Endodermal cell (in vitro differentiated cells): ENCODE results near the gene PHF21B. TPM values are rescaled to one million over a fixed set of nuclear protein-coding genes. Genes with fewer than 3 reads are reported as not detected.

Source experiments
- DNase-seq: peaks from one replicate; pipeline ENCODE4 v3.0.0-alpha.2; 2017
- H3K27ac ChIP-seq: 2 replicates; pipeline ENCODE4 v1.5.1; 2013; ENCODE audit warnings: mild to moderate bottlenecking, low read depth, low read length, moderate library complexity
- H3K27me3 ChIP-seq: 2 replicates; pipeline ENCODE4 v1.6.1; 2013; ENCODE audit warnings: mild to moderate bottlenecking, low read length, moderate library complexity; ENCODE audit not compliant: insufficient read depth, control insufficient read depth, poor library complexity, severe bottlenecking
- H3K36me3 ChIP-seq: 2 replicates; pipeline ENCODE4 v1.7.0; 2013; ENCODE audit warnings: mild to moderate bottlenecking, low read length, moderate library complexity; ENCODE audit not compliant: control insufficient read depth, insufficient read depth
- H3K4me1 ChIP-seq: one replicate; pipeline ENCODE4 v1.7.0; 2013; ENCODE audit warnings: low read length; ENCODE audit not compliant: control insufficient read depth, insufficient read depth
- H3K4me3 ChIP-seq: 2 replicates; pipeline ENCODE4 v1.5.1; 2013; ENCODE audit warnings: mild to moderate bottlenecking, low read length, moderate library complexity
- H3K9ac ChIP-seq: 2 replicates; pipeline ENCODE4 v1.6.1; 2013; ENCODE audit warnings: mild to moderate bottlenecking, low read length, moderate library complexity; ENCODE audit not compliant: poor library complexity, severe bottlenecking; ENCODE audit errors: extremely low read depth
- H3K9me3 ChIP-seq: 2 replicates; pipeline ENCODE4 v1.6.1; 2013; ENCODE audit warnings: mild to moderate bottlenecking, low read length, moderate library complexity; ENCODE audit not compliant: control insufficient read depth
- H3K27ac Mint-ChIP-seq: 2 replicates; pipeline ENCODE4 v1.8.0; 2020; ENCODE audit warnings: mixed read lengths
- H3K27me3 Mint-ChIP-seq: 2 replicates; pipeline ENCODE4 v1.8.0; 2021; ENCODE audit warnings: mild to moderate bottlenecking, mixed read lengths; ENCODE audit not compliant: insufficient read depth
- H3K36me3 Mint-ChIP-seq: 2 replicates; pipeline ENCODE4 v1.8.0; 2020; ENCODE audit warnings: low read depth, mixed read lengths
- H3K4me1 Mint-ChIP-seq: 2 replicates; pipeline ENCODE4 v1.8.0; 2020; ENCODE audit warnings: mixed read lengths
- H3K4me3 Mint-ChIP-seq: 2 replicates; pipeline ENCODE4 v1.8.0; 2020; ENCODE audit warnings: mild to moderate bottlenecking, moderate library complexity, mixed read lengths
- H3K9me3 Mint-ChIP-seq: 2 replicates; pipeline ENCODE4 v1.8.0; 2020; ENCODE audit warnings: mild to moderate bottlenecking, mixed read lengths
- WGBS, 2 experiments: methylation state at CpG; one replicate each; pipeline versions ENCODE4 v1.1.5 to v1.1.7; 2013; ENCODE audit warnings: missing lambda C conversion rate in 2 of 2, mixed read lengths in 1 of 2; ENCODE audit not compliant: insufficient coverage in 1 of 2, insufficient read length in 1 of 2; 5-methylcytosine and 5-hydroxymethylcytosine counted together
- total RNA-seq, 2 donors: library from RNA; stranded (reverse); fragmentation: NEBNext Ultra II Directional in 1 of 2; extraction: Animal tissue kit (Norgen Biotek cat#: 25700) in 1 of 2; gene quantifications; 2 replicates in 1 of 2; 3 replicates in 1 of 2; pipeline ENCODE4 v1.2.1, GENCODE V29; 2021
- TF ChIP-seq, protein P1 (sequence below): fragments of 200-600 bp; sonication (generic); conservative IDR thresholded peaks from 2 replicates; pipeline ENCODE4 v1.5.0; 2021; ENCODE audit warnings: antibody characterized with exemption, mild to moderate bottlenecking

Gene PHF21B
- total RNA-seq, 2 donors from 2014 or later: 57.5 to 69.2 TPM

DNA sequence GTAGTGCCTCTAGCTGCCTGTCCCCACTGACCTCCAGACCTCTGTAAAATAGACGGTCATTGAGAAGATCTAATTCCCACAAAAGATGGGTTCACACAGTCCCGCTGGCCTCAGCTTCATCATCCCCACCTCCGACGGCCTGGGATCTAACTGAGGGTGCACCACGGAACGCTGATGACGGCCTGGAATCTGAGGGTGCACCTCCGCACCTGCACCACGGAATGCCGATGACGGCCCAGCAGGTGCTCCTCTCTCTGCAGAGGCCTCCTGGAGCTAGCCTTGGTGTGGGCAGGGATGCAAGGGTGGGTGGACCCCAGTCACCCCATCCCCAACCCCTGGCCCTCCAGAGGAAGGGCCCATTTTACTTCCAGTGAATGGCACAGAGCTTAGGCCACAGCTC, 77.3 kb downstream of the PHF21B start:
- TF ChIP-seq, protein P1, sequence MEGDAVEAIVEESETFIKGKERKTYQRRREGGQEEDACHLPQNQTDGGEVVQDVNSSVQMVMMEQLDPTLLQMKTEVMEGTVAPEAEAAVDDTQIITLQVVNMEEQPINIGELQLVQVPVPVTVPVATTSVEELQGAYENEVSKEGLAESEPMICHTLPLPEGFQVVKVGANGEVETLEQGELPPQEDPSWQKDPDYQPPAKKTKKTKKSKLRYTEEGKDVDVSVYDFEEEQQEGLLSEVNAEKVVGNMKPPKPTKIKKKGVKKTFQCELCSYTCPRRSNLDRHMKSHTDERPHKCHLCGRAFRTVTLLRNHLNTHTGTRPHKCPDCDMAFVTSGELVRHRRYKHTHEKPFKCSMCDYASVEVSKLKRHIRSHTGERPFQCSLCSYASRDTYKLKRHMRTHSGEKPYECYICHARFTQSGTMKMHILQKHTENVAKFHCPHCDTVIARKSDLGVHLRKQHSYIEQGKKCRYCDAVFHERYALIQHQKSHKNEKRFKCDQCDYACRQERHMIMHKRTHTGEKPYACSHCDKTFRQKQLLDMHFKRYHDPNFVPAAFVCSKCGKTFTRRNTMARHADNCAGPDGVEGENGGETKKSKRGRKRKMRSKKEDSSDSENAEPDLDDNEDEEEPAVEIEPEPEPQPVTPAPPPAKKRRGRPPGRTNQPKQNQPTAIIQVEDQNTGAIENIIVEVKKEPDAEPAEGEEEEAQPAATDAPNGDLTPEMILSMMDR: no peak
- no peak overlapping the region for H3K4me3 ChIP-seq
- H3K27me3 Mint-ChIP-seq: no peaks in the 10 kb centered on the region
- no peaks in the 10 kb centered on the region for H3K4me1 Mint-ChIP-seq
- H3K27ac ChIP-seq: no peak overlapping the region
- peaks cover 15% of the 10 kb centered on the region for H3K36me3 Mint-ChIP-seq
- DNase-seq: no peak
- no peaks in the 10 kb centered on the region for H3K4me1 ChIP-seq
- H3K9me3 Mint-ChIP-seq: no peaks in the 10 kb centered on the region
- no peaks in the 10 kb centered on the region for H3K27me3 ChIP-seq
- WGBS, 2 experiments: 97 to 100% methylated on average over 2 to 11 of the region's 11 CpGs
- no peak overlapping the region for H3K27ac Mint-ChIP-seq
- H3K36me3 ChIP-seq: peaks cover 13% of the 10 kb centered on the region
- H3K4me3 Mint-ChIP-seq: no peak overlapping the region
- no peaks in the 10 kb centered on the region for H3K9me3 ChIP-seq
- no peak overlapping the region for H3K9ac ChIP-seq

- Histone ChIP-seq H3K27ac (peak overlapping the region; percentile 38), H3K4me1 (no peaks in the 10 kb centered on the region), H3K9me3 (no peaks in the 10 kb centered on the region), H3K36me3 (peaks cover 17% of the 10 kb centered on the region), H3K27me3 (no peaks in the 10 kb centered on the region), H3K4me3 (no peak overlapping the region), H3K9ac (no peak overlapping the region)
- H3K27ac Mint-ChIP-seq: no peak overlapping the region
- no peak overlapping the region for H3K4me3 Mint-ChIP-seq
- 93 to 94% methylated on average over 5 to 9 of the region's 9 CpGs for WGBS, 2 experiments
- H3K4me1 Mint-ChIP-seq: no peaks in the 10 kb centered on the region
- DNase-seq: no peak
- H3K27me3 Mint-ChIP-seq: no peaks in the 10 kb centered on the region
- H3K9me3 Mint-ChIP-seq: no peaks in the 10 kb centered on the region
- H3K36me3 Mint-ChIP-seq: peaks cover 14% of the 10 kb centered on the region
- TF ChIP-seq, protein P1: no peak
Observed at GRCh38 chr22:44931766-44932165, 78.0 kb downstream of the PHF21B start.

GRCh38 chr22:44931077-44931540, 78.7 kb downstream of the PHF21B start:
- H3K36me3 ChIP-seq: peaks cover 17% of the 10 kb centered on the region
- TF ChIP-seq, protein P1: no peak
- H3K9ac ChIP-seq: no peak overlapping the region
- Mint-ChIP-seq H3K9me3 (no peaks in the 10 kb centered on the region), H3K4me1 (no peaks in the 10 kb centered on the region), H3K4me3 (no peak overlapping the region), H3K27me3 (no peaks in the 10 kb centered on the region), H3K27ac (no peak overlapping the region), H3K36me3 (peaks cover 18% of the 10 kb centered on the region)
- no peak overlapping the region for H3K27ac ChIP-seq
- 94% methylated on average over 20 to 26 of the region's 26 CpGs for WGBS, 2 experiments
- no peaks in the 10 kb centered on the region for H3K9me3 ChIP-seq
- no peaks in the 10 kb centered on the region for H3K4me1 ChIP-seq
- no peak overlapping the region for H3K4me3 ChIP-seq
- H3K27me3 ChIP-seq: no peaks in the 10 kb centered on the region
- DNase-seq: no peak
